ENCODE measurements around the gene GJB3.

- TF ChIP-seq CTCF (IDR thresholded peaks at IDR 0.05): no peak
- no peak for TF ChIP-seq POLR2A (IDR thresholded peaks at IDR 0.05)
Measured at GRCh38 chr1:34833711-34834110, 52.7 kb downstream of the GJB3 start.

Measured in vagina (tissue), 2 donors.